K562 (cell line): ENCODE measurements around the gene DNAJB11. TPM values are rescaled to one million over a fixed set of nuclear protein-coding genes. Genes with fewer than 3 reads are reported as not detected.

Experiments
- ATAC-seq: fragments of 200-7000 bp; cut with Tn5 transposase; 3 replicates; pipeline ENCODE4 v1.9.1; 2020; ENCODE audit warnings: moderate library complexity
- BruUV-seq: library from RNA; stranded (reverse); fragments of 400-500 nt; replicated peaks from 2 replicates; lab custom pipeline; 2021; lab: Mats Ljungman, UMichigan
- CTCF ChIA-PET: fragments of 300-600 bp; formaldehyde crosslinking; extraction: SDS; loops from one replicate; lab custom pipeline; 2021; ENCODE audit warnings: low intra/inter-chr PET ratio; lab: Yijun Ruan, JAX
- POLR2A ChIA-PET: fragments of 300-600, 350-650 bp; sonication (Branson Sonifier 250); formaldehyde crosslinking; extraction: SDS; loops from one replicate; lab custom pipeline; 2021; ENCODE audit warnings: antibody characterized with exemption, inconsistent platforms; lab: Yijun Ruan, JAX
- DNase-seq, 4 experiments: peaks; one replicate each; pipeline versions ENCODE4 v3.0.0 to v3.0.0-alpha.2; 2011 to 2018; ENCODE audit warnings: low spot score in 3 of 4, mixed read lengths in 3 of 4; ENCODE audit errors: extremely low read depth in 1 of 4
- FAIRE-seq: peaks from 2 replicates; lab custom pipeline; 2011; peaks lifted over from hg19 to GRCh38; lab: Jason Lieb, UNC
- H2AFZ ChIP-seq: 2 replicates; pipeline ENCODE4 v1.6.0; 2011; ENCODE audit warnings: low read depth, low read length, control low read depth, inconsistent platforms
- H3K27ac ChIP-seq: fragments of 200-600 bp; 3 replicates; pipeline ENCODE4 v1.8.0; 2011; ENCODE audit warnings: low read depth, mild to moderate bottlenecking, control low read depth, inconsistent platforms, low read length, moderate library complexity, mixed read lengths; ENCODE audit errors: extremely low read depth
- H3K27me3 ChIP-seq, 2 experiments: fragments of 300-600 bp in 1 of 2; 2 replicates in 1 of 2; 3 replicates in 1 of 2; pipeline versions ENCODE4 v1.6.0 to v1.8.0; 2011; ENCODE audit warnings: inconsistent platforms in 2 of 2, low read length in 2 of 2, mild to moderate bottlenecking in 1 of 2, mixed read lengths in 1 of 2, moderate library complexity in 1 of 2; ENCODE audit not compliant: control insufficient read depth in 2 of 2, insufficient read depth in 2 of 2
- H3K36me3 ChIP-seq: fragments of 300-600 bp; 3 replicates; pipeline ENCODE4 v1.8.0; 2011; ENCODE audit warnings: mild to moderate bottlenecking, low read length, inconsistent platforms; ENCODE audit not compliant: control insufficient read depth, insufficient read depth
- H3K4me1 ChIP-seq, 2 experiments: fragments of 200-600 bp in 1 of 2; replicated peaks in 1 of 2; 2 replicates in 1 of 2; 3 replicates in 1 of 2; pipeline versions ENCODE4 v1.5.1 to v1.8.0; 2011; ENCODE audit warnings: inconsistent platforms in 2 of 2, low read length in 2 of 2, mild to moderate bottlenecking in 1 of 2, mixed read lengths in 1 of 2, moderate library complexity in 1 of 2; ENCODE audit not compliant: control insufficient read depth in 2 of 2, insufficient read depth in 2 of 2
- H3K4me2 ChIP-seq: 2 replicates; pipeline ENCODE4 v1.6.1; 2011; ENCODE audit warnings: low read length, control low read depth, inconsistent platforms, mixed read lengths; ENCODE audit not compliant: insufficient read depth
- H3K4me3 ChIP-seq: fragments of 200-600 bp; sonication (generic), shearing (Covaris generic); 2 replicates; pipeline ENCODE4 v1.5.1; 2016; ENCODE audit warnings: control low read depth, inconsistent platforms
- H3K79me2 ChIP-seq: fragments of 200-600 bp; 3 replicates; pipeline ENCODE4 v1.8.0; 2011; ENCODE audit warnings: low read length, inconsistent platforms; ENCODE audit not compliant: control insufficient read depth, insufficient read depth
- H3K9ac ChIP-seq, 2 experiments: 2 replicates each; pipeline versions ENCODE4 v1.6.0 to v1.6.1; 2011; ENCODE audit warnings: low read depth in 2 of 2, low read length in 2 of 2, control low read depth in 1 of 2, inconsistent platforms in 1 of 2, mild to moderate bottlenecking in 1 of 2, mixed read lengths in 1 of 2; ENCODE audit not compliant: insufficient read depth in 1 of 2
- H3K9me1 ChIP-seq: one replicate; pipeline ENCODE4 v1.6.0; 2011; ENCODE audit warnings: inconsistent platforms, mild to moderate bottlenecking, low read length, moderate library complexity; ENCODE audit not compliant: control insufficient read depth, insufficient read depth
- H3K9me3 ChIP-seq: replicated peaks from 2 replicates; pipeline ENCODE4 v1.5.1; 2011; ENCODE audit warnings: low read depth, low read length, inconsistent platforms; ENCODE audit not compliant: control insufficient read depth, insufficient read depth
- H4K20me1 ChIP-seq: replicated peaks from 2 replicates; pipeline ENCODE4 v1.6.1; 2011; ENCODE audit warnings: low read length, inconsistent platforms, mixed read lengths; ENCODE audit not compliant: control insufficient read depth, insufficient read depth
- ARHGAP35 ChIP-seq: fragments of 450-650 bp; IDR thresholded peaks from 2 replicates; pipeline ENCODE4 v1.6.1; 2018; ENCODE audit not compliant: partially characterized antibody
- ARID1B ChIP-seq: fragments of 450-650 bp; IDR thresholded peaks from 2 replicates; pipeline ENCODE4 v1.6.1; 2016; ENCODE audit warnings: antibody characterized with exemption, mild to moderate bottlenecking, inconsistent platforms
- CEBPB ChIP-seq: fragments of 450-650 bp; IDR thresholded peaks from 2 replicates; pipeline ENCODE4 v1.6.1; 2016; ENCODE audit warnings: missing genetic modification characterization, missing compliant biosample characterization
- GABPA ChIP-seq: fragments of 200-800 bp; sonication (Bioruptor generic); conservative IDR thresholded peaks from 2 replicates; pipeline ENCODE4 v1.6.1; 2016; ENCODE audit warnings: low read depth, missing genetic modification characterization, missing compliant biosample characterization
- GTF2B ChIP-seq: IDR thresholded peaks from 2 replicates; pipeline ENCODE4 v1.6.1; 2011; ENCODE audit not compliant: insufficient read length; ENCODE audit errors: extremely low read depth
- KAT8 ChIP-seq: fragments of 450-650 bp; IDR thresholded peaks from 2 replicates; pipeline ENCODE4 v1.6.1; 2016; ENCODE audit warnings: low read depth, mild to moderate bottlenecking
- POLR2AphosphoS2 ChIP-seq: IDR thresholded peaks from 2 replicates; pipeline ENCODE4 v1.6.1; 2012; ENCODE audit warnings: low read length, improper control_type of control experiment
- SAFB2 ChIP-seq: fragments of 200-400 bp; formaldehyde crosslinking; IDR thresholded peaks from 2 replicates; pipeline ENCODE4 v1.6.1; 2018; ENCODE audit warnings: borderline replicate concordance, low read length, low read depth, moderate library complexity; ENCODE audit not compliant: severe bottlenecking
- SMAD3 ChIP-seq: fragments of 450-650 bp; formaldehyde crosslinking; conservative IDR thresholded peaks from 2 replicates; pipeline ENCODE4 v1.4.0; 2020; ENCODE audit warnings: mild to moderate bottlenecking
- SPI1 ChIP-seq: IDR thresholded peaks from 2 replicates; pipeline ENCODE4 v1.6.1; 2011; ENCODE audit warnings: low read depth, low read length, control low read depth, borderline replicate concordance
- ZNF445 ChIP-seq: fragments of 250-450 bp; sonication (Bioruptor Pico); IDR thresholded peaks from 2 replicates; pipeline ENCODE4 v1.4.0; 2020; ENCODE audit warnings: low read depth, mild to moderate bottlenecking, moderate library complexity
- ZNF57 ChIP-seq: fragments of 450-650 bp; formaldehyde crosslinking; IDR thresholded peaks from 2 replicates; pipeline ENCODE4 v1.4.0; 2020; ENCODE audit warnings: mild to moderate bottlenecking, moderate library complexity
- ZNF589 ChIP-seq: fragments of 200-800 bp; sonication (Bioruptor generic); IDR thresholded peaks from 2 replicates; pipeline ENCODE4 v1.6.1; 2016; ENCODE audit warnings: low read depth, missing genetic modification characterization, missing compliant biosample characterization
- WGBS: fragments of 100-300 bp; shearing (Covaris generic); methylation state at CpG from one replicate; pipeline ENCODE4 v1.1.6; 2016; ENCODE audit warnings: low coverage, mixed read lengths; ENCODE audit not compliant: insufficient coverage; ENCODE audit errors: missing lambda C conversion rate; 5-methylcytosine and 5-hydroxymethylcytosine counted together
- in situ Hi-C: fragments of 300-500 bp; cut with MboI; formaldehyde crosslinking; loops from 4 replicates; pipeline ENCODE4 v1.15.0; 2018; ENCODE audit warnings: inconsistent platforms, mixed read lengths
- intact Hi-C: fragments of 100-400 bp; cut with micrococcal nuclease; formaldehyde crosslinking; loops from 2 replicates; pipeline ENCODE4 v1.14.2; 2022
- polyA plus RNA-seq, 8 experiments: library from polyadenylated mRNA; depleted of rRNA in 4 of 8; stranded (reverse) in 5 of 8; unstranded in 3 of 8; fragments of >200 nt; fragmentation: Nextera tagmentation in 2 of 8; fragmentation: Illumina TruSeq in 1 of 8; extraction: Ambion mirVana in 2 of 8; extraction: Trizol in 1 of 8; gene quantifications; 2 replicates each; pipeline versions ENCODE4 v1.2.1 to v1.2.3, GENCODE V29; 2011 to 2014; ENCODE audit warnings: inconsistent platforms in 1 of 8, missing spikeins in 1 of 8
- total RNA-seq, 7 experiments: library from RNA; depleted of rRNA in 6 of 7; stranded (reverse); fragments of >200 nt in 6 of 7; fragmentation: Illumina TruSeq in 2 of 7; extraction: Trizol in 2 of 7; gene quantifications; 2 replicates each; pipeline versions ENCODE4 v1.2.1 to v1.2.3, GENCODE V29; 2011 to 2021; ENCODE audit warnings: low replicate concordance in 1 of 7
- TF ChIP-seq, protein P1 (sequence below): IDR thresholded peaks from 2 replicates; pipeline ENCODE4 v1.6.1; 2011; ENCODE audit warnings: borderline replicate concordance, low read depth, mild to moderate bottlenecking, moderate library complexity, low read length; ENCODE audit not compliant: insufficient read depth, poor library complexity, severe bottlenecking
- TF ChIP-seq, protein P2 (sequence below): fragments of 250-450 bp; sonication (Bioruptor Pico); IDR thresholded peaks from 2 replicates; pipeline ENCODE4 v1.8.0; 2021; ENCODE audit warnings: moderate library complexity, mild to moderate bottlenecking, inconsistent platforms

The DNAJB11 gene
- total and polyA plus RNA-seq, 9 of the 15 experiments (the other 6 are each of a cell fraction or from before 2014, with no cell fraction given), result 14.8 to 74.7 (median 63.8) TPM

- no peak for TF ChIP-seq ZNF445 (CRISPR knock-in tag)
- TF ChIP-seq CEBPB (tag), result peak; percentile 75
Observed at GRCh38 chr3:186625600-186626042, 55.1 kb downstream of the DNAJB11 start (continued).

DNA sequence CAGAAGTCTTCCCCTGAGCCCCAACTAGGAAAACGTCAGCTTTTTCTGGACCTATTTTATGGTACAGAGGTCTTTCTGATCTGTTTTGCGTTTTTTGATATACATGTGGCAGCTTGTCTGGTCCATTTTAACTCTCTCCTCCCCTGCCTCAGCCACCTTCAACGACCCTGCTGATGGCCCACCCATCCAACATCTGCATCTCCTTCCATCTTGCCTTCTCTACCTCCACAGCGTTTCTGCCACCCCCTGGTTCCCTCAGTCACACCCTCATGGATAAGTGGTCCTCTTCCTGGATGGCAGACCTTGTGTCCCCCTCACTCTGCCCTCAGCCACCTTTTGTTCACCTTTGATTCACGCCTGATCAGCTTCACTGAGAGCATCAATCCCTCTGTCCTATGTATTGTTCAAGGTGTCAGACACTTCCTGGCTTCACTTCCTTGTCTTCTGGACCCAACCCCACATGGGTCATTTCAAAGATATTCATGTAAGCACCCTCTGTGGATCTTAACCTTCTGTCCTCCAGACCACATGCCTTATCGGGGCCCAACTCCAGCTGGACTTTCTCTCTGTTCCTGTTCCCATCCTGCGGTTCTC lies 55.8 kb downstream of the DNAJB11 start:
- WGBS, result 6% methylated on average over 7 of the region's 7 CpGs
- H3K4me2 ChIP-seq, result no peak overlapping the region
- no peaks in the 10 kb centered on the region for H3K9me1 ChIP-seq
- H3K36me3 ChIP-seq, result no peaks in the 10 kb centered on the region
- H3K4me1 ChIP-seq, result peaks cover 3 to 4% of the 10 kb centered on the region in 2 experiments; a peak in 3 of 5 replicates
- in situ Hi-C loops, result no loop called here
- no peak overlapping the region; a peak in 1 of 4 replicates for H3K9ac ChIP-seq
- H2AFZ ChIP-seq, result no peak overlapping the region
- CTCF ChIA-PET, result no interaction called here
- POLR2A ChIA-PET, result interaction anchor here (0.6 to 2.2 kb wide), 4 partner anchors 10 to 941 kb away, joined by 3 to 6 read pairs (median 3); no protein-coding TSS in a partner anchor
- no peaks in the 10 kb centered on the region for H3K9me3 ChIP-seq
- no peaks in the 10 kb centered on the region for H4K20me1 ChIP-seq
- H3K27ac ChIP-seq, result no peak overlapping the region
- ATAC-seq (no peak), DNase-seq (peak in 1 of 4 experiments; percentile 14), FAIRE-seq (no peak)
- BruUV-seq, result no TSS peak
- no peaks in the 10 kb centered on the region for H3K79me2 ChIP-seq
- peaks cover 4 to 29% of the 10 kb centered on the region in 2 experiments; a peak in 3 of 5 replicates for H3K27me3 ChIP-seq
- H3K4me3 ChIP-seq, result no peak overlapping the region
- intact Hi-C loops, result no loop called here
- TF ChIP-seq GABPA (no peak), ARHGAP35 (no peak), POLR2AphosphoS2 (no peak), SAFB2 (no peak), ZNF57 (CRISPR knock-in tag) (no peak), ARID1B (no peak), SMAD3 (CRISPR knock-in tag) (no peak), KAT8 (no peak), ZNF589 (CRISPR knock-in tag) (no peak), GTF2B (no peak), SPI1 (0 out of 2 replicates have a peak, but pooled peaks have one; percentile 14)
- TF ChIP-seq, protein P1, sequence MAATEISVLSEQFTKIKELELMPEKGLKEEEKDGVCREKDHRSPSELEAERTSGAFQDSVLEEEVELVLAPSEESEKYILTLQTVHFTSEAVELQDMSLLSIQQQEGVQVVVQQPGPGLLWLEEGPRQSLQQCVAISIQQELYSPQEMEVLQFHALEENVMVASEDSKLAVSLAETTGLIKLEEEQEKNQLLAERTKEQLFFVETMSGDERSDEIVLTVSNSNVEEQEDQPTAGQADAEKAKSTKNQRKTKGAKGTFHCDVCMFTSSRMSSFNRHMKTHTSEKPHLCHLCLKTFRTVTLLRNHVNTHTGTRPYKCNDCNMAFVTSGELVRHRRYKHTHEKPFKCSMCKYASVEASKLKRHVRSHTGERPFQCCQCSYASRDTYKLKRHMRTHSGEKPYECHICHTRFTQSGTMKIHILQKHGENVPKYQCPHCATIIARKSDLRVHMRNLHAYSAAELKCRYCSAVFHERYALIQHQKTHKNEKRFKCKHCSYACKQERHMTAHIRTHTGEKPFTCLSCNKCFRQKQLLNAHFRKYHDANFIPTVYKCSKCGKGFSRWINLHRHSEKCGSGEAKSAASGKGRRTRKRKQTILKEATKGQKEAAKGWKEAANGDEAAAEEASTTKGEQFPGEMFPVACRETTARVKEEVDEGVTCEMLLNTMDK, result no peak
- TF ChIP-seq, protein P2, sequence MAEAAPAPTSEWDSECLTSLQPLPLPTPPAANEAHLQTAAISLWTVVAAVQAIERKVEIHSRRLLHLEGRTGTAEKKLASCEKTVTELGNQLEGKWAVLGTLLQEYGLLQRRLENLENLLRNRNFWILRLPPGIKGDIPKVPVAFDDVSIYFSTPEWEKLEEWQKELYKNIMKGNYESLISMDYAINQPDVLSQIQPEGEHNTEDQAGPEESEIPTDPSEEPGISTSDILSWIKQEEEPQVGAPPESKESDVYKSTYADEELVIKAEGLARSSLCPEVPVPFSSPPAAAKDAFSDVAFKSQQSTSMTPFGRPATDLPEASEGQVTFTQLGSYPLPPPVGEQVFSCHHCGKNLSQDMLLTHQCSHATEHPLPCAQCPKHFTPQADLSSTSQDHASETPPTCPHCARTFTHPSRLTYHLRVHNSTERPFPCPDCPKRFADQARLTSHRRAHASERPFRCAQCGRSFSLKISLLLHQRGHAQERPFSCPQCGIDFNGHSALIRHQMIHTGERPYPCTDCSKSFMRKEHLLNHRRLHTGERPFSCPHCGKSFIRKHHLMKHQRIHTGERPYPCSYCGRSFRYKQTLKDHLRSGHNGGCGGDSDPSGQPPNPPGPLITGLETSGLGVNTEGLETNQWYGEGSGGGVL (CRISPR knock-in tag), result no peak
